K562 (cell line): ENCODE results near the gene NPFFR1. TPM values are rescaled to one million over a fixed set of nuclear protein-coding genes. Genes with fewer than 3 reads are reported as not detected.

ENCODE experiments used
- ARID3A ChIP-seq: IDR thresholded peaks from 2 replicates; pipeline ENCODE4 v1.6.1; 2012; ENCODE audit warnings: low read depth, low read length, improper control_type of control experiment, borderline replicate concordance
- CBFB ChIP-seq: sonication (generic); formaldehyde crosslinking; IDR thresholded peaks from 2 replicates; pipeline ENCODE4 v1.4.0; 2020; ENCODE audit warnings: mild to moderate bottlenecking, missing genetic modification reagents
- CBX5 ChIP-seq: IDR thresholded peaks from 2 replicates; pipeline ENCODE4 v1.6.1; 2014; ENCODE audit warnings: low read depth, borderline replicate concordance
- FOXJ2 ChIP-seq: fragments of 200-800 bp; sonication (Bioruptor generic); IDR thresholded peaks from 2 replicates; pipeline ENCODE4 v1.6.1; 2016; ENCODE audit warnings: missing genetic modification characterization, missing compliant biosample characterization
- GTF2E2 ChIP-seq: fragments of 200-800 bp; sonication (Bioruptor generic); IDR thresholded peaks from 2 replicates; pipeline ENCODE4 v1.6.1; 2016; ENCODE audit warnings: missing genetic modification characterization, missing compliant biosample characterization
- HDAC1 ChIP-seq, 2 experiments: fragments of 450-650 bp; IDR thresholded peaks; 2 replicates each; pipeline ENCODE4 v1.6.1; 2016 to 2017; ENCODE audit warnings: inconsistent platforms in 1 of 2, mild to moderate bottlenecking in 1 of 2, moderate library complexity in 1 of 2
- HDAC8 ChIP-seq: fragments of 450-650 bp; IDR thresholded peaks from 2 replicates; pipeline ENCODE4 v1.6.1; 2016; ENCODE audit warnings: mild to moderate bottlenecking, missing genetic modification characterization, moderate library complexity, missing compliant biosample characterization
- HMGXB4 ChIP-seq: sonication (generic); formaldehyde crosslinking; IDR thresholded peaks from 2 replicates; pipeline ENCODE4 v1.8.1; 2023; ENCODE audit warnings: mild to moderate bottlenecking, missing genetic modification reagents
- MAFF ChIP-seq: IDR thresholded peaks from 2 replicates; pipeline ENCODE4 v1.6.1; 2012; ENCODE audit warnings: low read length, improper control_type of control experiment
- MAFK ChIP-seq: IDR thresholded peaks from 2 replicates; pipeline ENCODE4 v1.6.1; 2011; ENCODE audit warnings: low read length, improper control_type of control experiment
- MYBL2 ChIP-seq, 2 experiments: fragments of 450-650 bp in 1 of 2; sonication (generic) in 1 of 2; formaldehyde crosslinking in 1 of 2; IDR thresholded peaks; 2 replicates each; pipeline versions ENCODE4 v1.6.1 to v1.8.1; 2017 to 2022; ENCODE audit warnings: borderline replicate concordance in 1 of 2, inconsistent platforms in 1 of 2, low read depth in 1 of 2, mild to moderate bottlenecking in 1 of 2, missing genetic modification reagents in 1 of 2, moderate library complexity in 1 of 2
- NONO ChIP-seq, 2 experiments: fragments of 200-400 bp in 1 of 2; fragments of 450-650 bp in 1 of 2; formaldehyde crosslinking in 1 of 2; IDR thresholded peaks; 2 replicates each; pipeline ENCODE4 v1.6.1; 2017; ENCODE audit warnings: low read depth in 2 of 2, mild to moderate bottlenecking in 2 of 2, moderate library complexity in 2 of 2, low read length in 1 of 2
- POLR2B ChIP-seq: fragments of 450-650 bp; IDR thresholded peaks from 2 replicates; pipeline ENCODE4 v1.6.1; 2018; ENCODE audit warnings: low read depth; ENCODE audit not compliant: partially characterized antibody
- SETDB1 ChIP-seq: IDR thresholded peaks from one replicate; pipeline ENCODE4 v1.6.1; 2012; ENCODE audit warnings: low read length, control low read depth, inconsistent platforms
- TAF7 ChIP-seq: fragments of 450-650 bp; IDR thresholded peaks from 2 replicates; pipeline ENCODE4 v1.6.1; 2016; ENCODE audit warnings: missing genetic modification characterization, missing compliant biosample characterization
- TBP ChIP-seq: optimal IDR thresholded peaks from 2 replicates; pipeline ENCODE3; 2011; ENCODE audit warnings: low read depth, low read length, improper control_type of control experiment
- TCF7 ChIP-seq: sonication (generic); IDR thresholded peaks from 2 replicates; pipeline ENCODE4 v1.6.1; 2016; ENCODE audit warnings: antibody characterized with exemption, borderline replicate concordance
- ZC3H11A ChIP-seq: IDR thresholded peaks from 2 replicates; pipeline ENCODE4 v1.6.1; 2012; ENCODE audit warnings: low read depth, low read length, improper control_type of control experiment
- ZNF511 ChIP-seq: sonication (generic); formaldehyde crosslinking; IDR thresholded peaks from 2 replicates; pipeline ENCODE4 v1.8.0; 2022; ENCODE audit warnings: mild to moderate bottlenecking, missing genetic modification reagents
- ZNF696 ChIP-seq: fragments of 250-450 bp; sonication (Bioruptor Pico); conservative IDR thresholded peaks from 2 replicates; pipeline ENCODE4 v1.4.0; 2020; ENCODE audit warnings: mild to moderate bottlenecking, moderate library complexity
- ZSCAN32 ChIP-seq: fragments of 450-650 bp; formaldehyde crosslinking; IDR thresholded peaks from 2 replicates; pipeline ENCODE4 v1.4.0; 2020; ENCODE audit warnings: mild to moderate bottlenecking, moderate library complexity
- polyA plus RNA-seq, 8 experiments: library from polyadenylated mRNA; depleted of rRNA in 4 of 8; stranded (reverse) in 5 of 8; unstranded in 3 of 8; fragments of >200 nt; fragmentation: Nextera tagmentation in 2 of 8; fragmentation: Illumina TruSeq in 1 of 8; extraction: Ambion mirVana in 2 of 8; extraction: Trizol in 1 of 8; gene quantifications; 2 replicates each; pipeline versions ENCODE4 v1.2.1 to v1.2.3, GENCODE V29; 2011 to 2014; ENCODE audit warnings: inconsistent platforms in 1 of 8, missing spikeins in 1 of 8
- total RNA-seq, 7 experiments: library from RNA; depleted of rRNA in 6 of 7; stranded (reverse); fragments of >200 nt in 6 of 7; fragmentation: Illumina TruSeq in 2 of 7; extraction: Trizol in 2 of 7; gene quantifications; 2 replicates each; pipeline versions ENCODE4 v1.2.1 to v1.2.3, GENCODE V29; 2011 to 2021; ENCODE audit warnings: low replicate concordance in 1 of 7

The NPFFR1 gene
- total and polyA plus RNA-seq, 9 of the 15 experiments (the other 6 are each of a cell fraction or from before 2014, with no cell fraction given), result under 0.01 TPM; not detected in 8

- TF ChIP-seq MAFK, result no peak
- no peak; the same call in none of the 2 replicates for TF ChIP-seq FOXJ2 (tag)
- no peak for TF ChIP-seq CBX5
- TF ChIP-seq HDAC8, result no peak
- TF ChIP-seq MYBL2 (IDR thresholded peaks at IDR 0.05; ENCODE audit: low read depth), result no peak
- TF ChIP-seq MYBL2 (CRISPR knock-in tag; IDR thresholded peaks at IDR 0.05; ENCODE audit: borderline replicate concordance), result no peak
- 0 out of 2 replicates have a peak, but pooled peaks have one; percentile 4 for TF ChIP-seq GTF2E2 (tag)
- no peak for TF ChIP-seq TAF7 (tag)
- TF ChIP-seq TCF7, result no peak
- TF ChIP-seq TBP, result no peak
- TF ChIP-seq MAFF, result no peak
- no peak for TF ChIP-seq ZNF696 (CRISPR knock-in tag)
- no peak for TF ChIP-seq ZC3H11A
- no peak for TF ChIP-seq NONO (IDR thresholded peaks at IDR 0.05; ENCODE audit: low read depth in 2 of 2, low read length in 1 of 2)
- no peak for TF ChIP-seq ZSCAN32 (CRISPR knock-in tag)
- TF ChIP-seq HMGXB4 (CRISPR knock-in tag), result no peak
- peak in 1 of 2 experiments; percentile 30; a peak in 1 of 4 replicates for TF ChIP-seq HDAC1 (IDR thresholded peaks at IDR 0.05)
- TF ChIP-seq ZNF511, result 0 out of 2 replicates have a peak, but pooled peaks have one; percentile 28
- TF ChIP-seq POLR2B, result no peak
- 0 out of 2 replicates have a peak, but pooled peaks have one; percentile 55 for TF ChIP-seq CBFB (CRISPR knock-in tag)
- TF ChIP-seq SETDB1, result no peak
- no peak for TF ChIP-seq ARID3A
These were observed 51.5 kb downstream of the NPFFR1 start (continued) for GRCh38 chr10:70232155-70232858.
